Retinal pigment epithelial cell (primary cell): ENCODE results near the gene FMN1.
A peak's percentile ranks its signal among the peaks of the same experiment; 100 is the strongest.

Source experiments
- DNase-seq: peaks from one replicate; pipeline ENCODE4 v3.0.0-alpha.2; 2010; ENCODE audit warnings: low read depth
- H3K4me3 ChIP-seq: 2 replicates; pipeline ENCODE4 v1.5.1; 2011; ENCODE audit warnings: mild to moderate bottlenecking, low read length, control low read depth, moderate library complexity
- TF ChIP-seq, protein P1 (sequence below): conservative IDR thresholded peaks from 2 replicates; pipeline ENCODE4 v1.5.1; 2011; ENCODE audit warnings: low read depth, low read length, control low read depth, inconsistent platforms

FMN1 gene

DNA sequence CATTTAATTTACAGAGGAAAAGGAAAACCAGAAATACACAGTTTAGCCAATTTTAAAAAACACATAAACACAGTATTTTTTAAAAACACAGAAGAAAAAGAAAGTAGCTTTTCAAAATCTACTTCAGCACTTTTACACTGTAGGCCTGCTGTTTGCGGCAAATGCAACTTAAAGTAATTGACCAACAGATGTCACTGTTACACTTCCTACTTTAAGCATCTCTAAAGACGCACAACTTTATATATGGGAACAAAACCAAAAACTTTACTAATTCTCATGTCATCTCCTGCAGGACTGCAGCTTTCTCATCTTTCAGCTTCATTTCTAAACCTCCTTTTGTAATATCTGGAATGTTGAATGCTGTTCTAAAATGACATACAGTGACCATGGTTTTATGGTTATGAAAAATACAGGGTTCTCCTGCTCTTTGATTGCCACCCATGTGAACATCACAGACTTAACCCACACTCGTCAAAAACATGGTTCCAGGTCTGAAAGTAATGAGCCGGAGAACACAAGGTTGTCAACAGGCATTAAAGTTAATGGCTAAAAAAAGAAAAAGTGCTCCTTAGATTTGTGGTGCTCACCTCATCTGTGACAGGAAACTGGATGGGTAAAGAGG is 107.9 kb downstream of the FMN1 start:
- TF ChIP-seq, protein P1, sequence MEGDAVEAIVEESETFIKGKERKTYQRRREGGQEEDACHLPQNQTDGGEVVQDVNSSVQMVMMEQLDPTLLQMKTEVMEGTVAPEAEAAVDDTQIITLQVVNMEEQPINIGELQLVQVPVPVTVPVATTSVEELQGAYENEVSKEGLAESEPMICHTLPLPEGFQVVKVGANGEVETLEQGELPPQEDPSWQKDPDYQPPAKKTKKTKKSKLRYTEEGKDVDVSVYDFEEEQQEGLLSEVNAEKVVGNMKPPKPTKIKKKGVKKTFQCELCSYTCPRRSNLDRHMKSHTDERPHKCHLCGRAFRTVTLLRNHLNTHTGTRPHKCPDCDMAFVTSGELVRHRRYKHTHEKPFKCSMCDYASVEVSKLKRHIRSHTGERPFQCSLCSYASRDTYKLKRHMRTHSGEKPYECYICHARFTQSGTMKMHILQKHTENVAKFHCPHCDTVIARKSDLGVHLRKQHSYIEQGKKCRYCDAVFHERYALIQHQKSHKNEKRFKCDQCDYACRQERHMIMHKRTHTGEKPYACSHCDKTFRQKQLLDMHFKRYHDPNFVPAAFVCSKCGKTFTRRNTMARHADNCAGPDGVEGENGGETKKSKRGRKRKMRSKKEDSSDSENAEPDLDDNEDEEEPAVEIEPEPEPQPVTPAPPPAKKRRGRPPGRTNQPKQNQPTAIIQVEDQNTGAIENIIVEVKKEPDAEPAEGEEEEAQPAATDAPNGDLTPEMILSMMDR: peak; percentile 61
- H3K4me3 ChIP-seq: no peak overlapping the region
- no peak for DNase-seq

DNA sequence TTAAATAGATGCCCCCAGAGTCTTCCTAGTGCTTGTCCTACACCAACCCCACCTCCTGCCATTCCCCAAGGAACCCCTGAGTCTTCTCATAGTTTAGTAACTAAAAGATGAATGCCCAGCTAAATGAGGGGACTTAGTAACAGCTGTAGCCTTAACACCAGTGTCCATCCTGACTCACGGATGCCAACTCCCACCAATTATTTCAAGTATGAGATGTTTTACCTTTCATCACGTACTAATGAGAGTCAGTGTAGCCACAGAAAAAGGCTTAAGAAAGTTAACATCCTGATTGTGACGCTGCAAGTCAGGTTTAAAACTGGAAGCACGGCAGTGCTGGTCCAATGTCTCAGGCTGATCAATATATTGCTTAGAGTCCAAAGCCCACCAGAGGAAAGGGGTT is 109.9 kb downstream of the FMN1 start:
- H3K4me3 ChIP-seq: no peak overlapping the region
- TF ChIP-seq, protein P1: no peak

GRCh38 chr15:33083232-33084081 is 111.1 kb downstream of the FMN1 start:
- TF ChIP-seq, protein P1: no peak
- no peak overlapping the region for H3K4me3 ChIP-seq
- no peak for DNase-seq

More for the DNA sequence above, 109.9 kb downstream of the FMN1 start:
- no peak for DNase-seq

GRCh38 chr15:33080006-33080405 is 114.5 kb downstream of the FMN1 start:
- H3K4me3 ChIP-seq: no peak overlapping the region
- no peak for DNase-seq
- TF ChIP-seq, protein P1: no peak

DNA sequence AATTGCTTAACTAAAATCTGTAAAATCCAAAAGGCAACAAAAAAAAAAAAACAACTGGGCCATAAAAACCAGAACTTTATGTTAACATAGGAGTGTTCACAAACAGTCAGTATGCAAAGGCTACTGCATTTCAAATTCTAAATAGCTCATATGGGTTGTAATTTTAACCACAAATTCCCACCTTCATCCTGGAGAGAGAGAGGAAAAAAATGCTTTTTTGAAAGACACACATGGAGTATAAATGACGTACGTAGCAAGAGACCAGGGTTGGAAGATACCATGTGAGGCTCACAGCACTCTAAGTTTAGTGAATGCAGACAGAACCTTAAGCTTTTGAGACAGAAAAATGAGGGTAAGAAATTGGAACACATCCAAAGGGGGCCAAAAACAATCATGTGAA is 115.9 kb downstream of the FMN1 start:
- TF ChIP-seq, protein P1: no peak
- no peak overlapping the region for H3K4me3 ChIP-seq
- DNase-seq: no peak

DNA sequence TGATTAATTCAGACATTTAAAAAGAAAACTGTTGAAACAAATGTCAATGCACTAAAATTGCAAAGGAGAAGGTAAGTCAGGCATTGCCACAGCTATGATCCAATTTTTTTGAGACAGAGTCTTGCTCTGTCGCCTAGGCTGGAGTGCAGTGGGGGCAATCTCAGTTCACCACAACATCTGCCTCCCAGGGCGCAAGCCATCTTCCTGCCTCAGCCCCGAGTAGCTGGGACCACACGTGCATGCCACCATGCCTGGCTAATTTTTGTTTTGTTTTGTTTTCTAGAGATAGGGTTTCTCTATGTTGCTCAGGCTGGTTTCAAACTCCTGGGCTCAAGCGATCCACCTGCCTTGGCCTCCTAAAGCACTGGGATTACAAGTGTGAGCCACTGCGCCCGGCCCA is 117.6 kb downstream of the FMN1 start:
- no peak for DNase-seq
- TF ChIP-seq, protein P1: no peak
- no peak overlapping the region for H3K4me3 ChIP-seq

GRCh38 chr15:33074942-33075341 is 119.6 kb downstream of the FMN1 start:
- DNase-seq: no peak
- TF ChIP-seq, protein P1: no peak
- H3K4me3 ChIP-seq: no peak overlapping the region
